Mesothelial cell of epicardium (in vitro differentiated cells): Measurements from ENCODE around the gene ASTN2. TPM values are rescaled to one million over a fixed set of nuclear protein-coding genes. Genes with fewer than 3 reads are reported as not detected.

Source experiments
- DNase-seq, 2 experiments: peaks; one replicate each; pipeline ENCODE4 v3.0.0; 2021; ENCODE audit warnings: low spot score in 2 of 2; ENCODE audit not compliant: unreplicated experiment in 2 of 2
- H3K27ac Mint-ChIP-seq: 2 replicates; pipeline ENCODE4 v1.8.0; 2021; ENCODE audit warnings: mixed read lengths
- H3K27me3 Mint-ChIP-seq: 2 replicates; pipeline ENCODE4 v1.8.0; 2021; ENCODE audit warnings: low read depth, mixed read lengths
- H3K36me3 Mint-ChIP-seq: 2 replicates; pipeline ENCODE4 v1.8.0; 2021; ENCODE audit warnings: mixed read lengths
- H3K4me1 Mint-ChIP-seq: 2 replicates; pipeline ENCODE4 v1.8.0; 2021; ENCODE audit warnings: mixed read lengths
- H3K4me3 Mint-ChIP-seq: 2 replicates; pipeline ENCODE4 v1.8.0; 2021; ENCODE audit warnings: mild to moderate bottlenecking, moderate library complexity, mixed read lengths
- H3K9me3 Mint-ChIP-seq: 2 replicates; pipeline ENCODE4 v1.8.0; 2021; ENCODE audit warnings: mixed read lengths
- total RNA-seq: library from RNA; stranded (reverse); gene quantifications from 3 replicates; pipeline ENCODE4 v1.2.1, GENCODE V29; 2021
- TF ChIP-seq, protein P1 (sequence below): fragments of 200-600 bp; sonication (generic); IDR thresholded peaks from one replicate; pipeline ENCODE4 v1.5.0; 2021; ENCODE audit warnings: antibody characterized with exemption; ENCODE audit not compliant: unreplicated experiment

The ASTN2 gene, protein sequence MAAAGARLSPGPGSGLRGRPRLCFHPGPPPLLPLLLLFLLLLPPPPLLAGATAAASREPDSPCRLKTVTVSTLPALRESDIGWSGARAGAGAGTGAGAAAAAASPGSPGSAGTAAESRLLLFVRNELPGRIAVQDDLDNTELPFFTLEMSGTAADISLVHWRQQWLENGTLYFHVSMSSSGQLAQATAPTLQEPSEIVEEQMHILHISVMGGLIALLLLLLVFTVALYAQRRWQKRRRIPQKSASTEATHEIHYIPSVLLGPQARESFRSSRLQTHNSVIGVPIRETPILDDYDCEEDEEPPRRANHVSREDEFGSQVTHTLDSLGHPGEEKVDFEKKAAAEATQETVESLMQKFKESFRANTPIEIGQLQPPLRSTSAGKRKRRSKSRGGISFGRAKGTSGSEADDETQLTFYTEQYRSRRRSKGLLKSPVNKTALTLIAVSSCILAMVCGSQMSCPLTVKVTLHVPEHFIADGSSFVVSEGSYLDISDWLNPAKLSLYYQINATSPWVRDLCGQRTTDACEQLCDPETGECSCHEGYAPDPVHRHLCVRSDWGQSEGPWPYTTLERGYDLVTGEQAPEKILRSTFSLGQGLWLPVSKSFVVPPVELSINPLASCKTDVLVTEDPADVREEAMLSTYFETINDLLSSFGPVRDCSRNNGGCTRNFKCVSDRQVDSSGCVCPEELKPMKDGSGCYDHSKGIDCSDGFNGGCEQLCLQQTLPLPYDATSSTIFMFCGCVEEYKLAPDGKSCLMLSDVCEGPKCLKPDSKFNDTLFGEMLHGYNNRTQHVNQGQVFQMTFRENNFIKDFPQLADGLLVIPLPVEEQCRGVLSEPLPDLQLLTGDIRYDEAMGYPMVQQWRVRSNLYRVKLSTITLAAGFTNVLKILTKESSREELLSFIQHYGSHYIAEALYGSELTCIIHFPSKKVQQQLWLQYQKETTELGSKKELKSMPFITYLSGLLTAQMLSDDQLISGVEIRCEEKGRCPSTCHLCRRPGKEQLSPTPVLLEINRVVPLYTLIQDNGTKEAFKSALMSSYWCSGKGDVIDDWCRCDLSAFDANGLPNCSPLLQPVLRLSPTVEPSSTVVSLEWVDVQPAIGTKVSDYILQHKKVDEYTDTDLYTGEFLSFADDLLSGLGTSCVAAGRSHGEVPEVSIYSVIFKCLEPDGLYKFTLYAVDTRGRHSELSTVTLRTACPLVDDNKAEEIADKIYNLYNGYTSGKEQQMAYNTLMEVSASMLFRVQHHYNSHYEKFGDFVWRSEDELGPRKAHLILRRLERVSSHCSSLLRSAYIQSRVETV (N-terminal part only)
- total RNA-seq, result 10.8 to 12.2 TPM (median 10.8 TPM) in 3 replicates

DNA sequence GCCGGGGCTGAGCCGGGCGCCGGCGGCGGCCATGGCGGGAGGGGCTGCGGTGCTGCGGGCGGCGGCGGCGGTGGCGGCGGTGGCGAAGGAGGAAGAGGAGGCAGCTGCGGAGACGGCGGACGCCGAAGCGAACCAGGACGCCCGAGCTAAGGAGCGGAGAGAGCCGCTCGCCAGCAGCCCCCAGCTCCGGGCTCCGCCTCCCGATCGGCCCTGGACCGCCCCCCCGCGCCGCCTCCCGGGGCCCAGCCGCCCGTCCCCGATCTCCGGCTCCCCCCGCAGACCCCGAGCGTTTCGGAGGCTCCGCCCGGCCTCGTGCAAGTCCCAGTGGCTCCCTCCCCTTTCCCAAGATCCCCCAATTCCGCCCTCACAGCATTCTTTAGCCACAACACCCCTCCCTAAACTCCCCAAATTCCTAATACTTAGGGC is at the start of gene ASTN2:
ASTN2 (minus strand) TSS at position 152 of the 426 bp plus-strand sequence; CDS start at position 33, 119 bp downstream.
- DNase-seq, result peak in 1 of 2 experiments; percentile 51
- Mint-ChIP-seq H3K27me3 (peaks cover 45% of the 10 kb centered on the region), H3K9me3 (no peaks in the 10 kb centered on the region), H3K4me1 (peaks cover 12% of the 10 kb centered on the region), H3K36me3 (no peaks in the 10 kb centered on the region), H3K4me3 (peak within 1 kb of the TSS; percentile 71), H3K27ac (no peak within 1 kb of the TSS)
- TF ChIP-seq, protein P1, sequence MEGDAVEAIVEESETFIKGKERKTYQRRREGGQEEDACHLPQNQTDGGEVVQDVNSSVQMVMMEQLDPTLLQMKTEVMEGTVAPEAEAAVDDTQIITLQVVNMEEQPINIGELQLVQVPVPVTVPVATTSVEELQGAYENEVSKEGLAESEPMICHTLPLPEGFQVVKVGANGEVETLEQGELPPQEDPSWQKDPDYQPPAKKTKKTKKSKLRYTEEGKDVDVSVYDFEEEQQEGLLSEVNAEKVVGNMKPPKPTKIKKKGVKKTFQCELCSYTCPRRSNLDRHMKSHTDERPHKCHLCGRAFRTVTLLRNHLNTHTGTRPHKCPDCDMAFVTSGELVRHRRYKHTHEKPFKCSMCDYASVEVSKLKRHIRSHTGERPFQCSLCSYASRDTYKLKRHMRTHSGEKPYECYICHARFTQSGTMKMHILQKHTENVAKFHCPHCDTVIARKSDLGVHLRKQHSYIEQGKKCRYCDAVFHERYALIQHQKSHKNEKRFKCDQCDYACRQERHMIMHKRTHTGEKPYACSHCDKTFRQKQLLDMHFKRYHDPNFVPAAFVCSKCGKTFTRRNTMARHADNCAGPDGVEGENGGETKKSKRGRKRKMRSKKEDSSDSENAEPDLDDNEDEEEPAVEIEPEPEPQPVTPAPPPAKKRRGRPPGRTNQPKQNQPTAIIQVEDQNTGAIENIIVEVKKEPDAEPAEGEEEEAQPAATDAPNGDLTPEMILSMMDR, result no peak

DNA sequence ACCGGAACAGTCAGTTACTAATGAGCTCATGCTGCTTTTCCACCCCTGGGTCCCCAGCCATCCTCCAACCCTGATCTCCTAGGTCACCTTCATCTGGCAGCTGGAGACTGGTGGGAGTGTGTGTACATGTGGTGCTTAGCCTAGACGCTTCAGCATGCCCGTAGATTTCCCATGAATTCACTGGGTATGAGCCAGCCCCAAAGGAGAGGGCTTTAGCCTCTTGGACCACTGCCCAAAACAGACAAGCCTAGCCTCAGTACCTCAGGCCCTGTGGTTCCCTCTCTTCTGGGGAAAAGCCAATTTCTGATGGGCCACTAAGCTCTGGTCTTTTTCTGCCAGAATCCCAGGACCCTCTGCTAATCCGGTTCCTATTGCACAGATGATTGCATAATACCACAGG is 48.0 kb upstream of the ASTN2 start:
- peaks cover 47% of the 10 kb centered on the region for H3K27me3 Mint-ChIP-seq
- TF ChIP-seq, protein P1, result no peak
- H3K4me1 Mint-ChIP-seq, result no peaks in the 10 kb centered on the region

DNA sequence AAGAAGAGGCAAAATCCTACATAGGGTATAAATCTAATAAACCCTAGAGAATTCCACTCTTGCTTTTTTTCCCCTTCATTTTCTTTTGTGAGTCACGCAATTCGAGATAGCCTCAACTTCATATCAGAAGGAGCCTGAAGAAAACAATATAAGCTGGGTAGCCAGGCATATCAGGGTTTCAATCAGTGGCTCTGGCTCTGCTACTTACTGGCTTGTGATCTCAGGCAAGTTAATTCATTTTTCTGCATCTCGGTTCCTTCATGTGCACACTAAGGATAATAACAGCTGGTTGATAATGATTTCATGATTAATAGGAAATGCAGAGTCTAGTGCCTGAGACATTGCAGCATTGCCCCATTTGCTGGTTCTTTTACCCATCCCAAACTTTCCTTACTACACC is 46.5 kb upstream of the ASTN2 start:
- Mint-ChIP-seq H3K4me1 (no peaks in the 10 kb centered on the region), H3K4me3 (no peak overlapping the region), H3K27ac (no peak overlapping the region), H3K27me3 (peaks cover 59% of the 10 kb centered on the region), H3K9me3 (no peaks in the 10 kb centered on the region), H3K36me3 (no peaks in the 10 kb centered on the region)
- no peak for DNase-seq
- TF ChIP-seq, protein P1, result no peak

More for the DNA sequence above, 48.0 kb upstream of the ASTN2 start:
- Mint-ChIP-seq H3K4me3 (no peak overlapping the region), H3K36me3 (no peaks in the 10 kb centered on the region), H3K27ac (no peak overlapping the region), H3K9me3 (no peaks in the 10 kb centered on the region)
- DNase-seq, result no peak

DNA sequence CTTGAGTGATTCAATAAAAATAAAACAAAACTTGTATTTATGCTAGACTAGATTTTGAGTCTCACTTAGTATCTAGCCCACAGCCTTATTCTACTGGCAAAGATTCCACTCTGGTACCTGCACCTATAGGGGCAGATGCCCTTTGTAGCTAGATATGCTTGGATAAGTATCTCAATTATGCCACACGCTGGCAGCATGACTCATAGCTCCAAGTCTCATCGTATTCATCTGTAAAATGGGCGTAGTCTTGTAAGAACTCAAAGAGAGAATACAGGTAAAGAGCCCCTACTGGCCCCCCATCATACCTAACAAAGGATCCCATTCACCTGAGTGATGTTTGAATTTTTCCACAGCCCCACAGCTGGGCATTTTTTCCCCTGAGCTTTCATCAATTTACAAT is 45.9 kb upstream of the ASTN2 start:
- Mint-ChIP-seq H3K36me3 (no peaks in the 10 kb centered on the region), H3K9me3 (no peaks in the 10 kb centered on the region), H3K4me3 (no peak overlapping the region), H3K27ac (no peak overlapping the region), H3K4me1 (no peaks in the 10 kb centered on the region), H3K27me3 (peaks cover 59% of the 10 kb centered on the region)
- TF ChIP-seq, protein P1, result no peak
- DNase-seq, result no peak

DNA sequence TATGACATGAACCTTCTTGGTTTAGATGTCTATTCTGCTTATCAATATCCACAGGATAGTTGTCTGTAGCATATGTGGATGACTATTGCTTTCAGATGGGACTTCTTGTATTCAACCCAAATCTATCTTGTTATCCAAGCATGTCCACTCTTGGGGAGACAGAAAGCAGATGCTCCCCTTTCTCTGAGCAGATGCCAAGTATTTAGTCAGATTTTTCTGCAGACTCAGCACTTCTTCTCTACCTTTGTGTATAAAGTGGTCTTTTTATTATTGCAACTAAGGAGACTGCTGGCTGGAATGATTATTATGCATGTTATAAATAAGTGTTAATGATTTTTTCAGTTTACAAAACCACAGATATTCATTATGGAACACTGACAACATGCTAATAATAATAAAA is 45.1 kb upstream of the ASTN2 start:
- H3K4me3 Mint-ChIP-seq, result no peak overlapping the region
- no peaks in the 10 kb centered on the region for H3K4me1 Mint-ChIP-seq
- peaks cover 55% of the 10 kb centered on the region for H3K27me3 Mint-ChIP-seq
- no peaks in the 10 kb centered on the region for H3K9me3 Mint-ChIP-seq
- TF ChIP-seq, protein P1, result no peak
- H3K27ac Mint-ChIP-seq, result no peak overlapping the region
- DNase-seq, result no peak
- H3K36me3 Mint-ChIP-seq, result no peaks in the 10 kb centered on the region
